DOHH2 (cell line): ENCODE measurements around the gene MTOR.

Experiments used
- EZH2phosphoT487 ChIP-seq: fragments of 200-600 bp; sonication (generic); IDR thresholded peaks from 2 replicates; pipeline ENCODE4 v1.6.1; 2017; ENCODE audit warnings: borderline replicate concordance, mild to moderate bottlenecking, antibody characterized with exemption, low read length, moderate library complexity, mixed read lengths
- TF ChIP-seq, protein P1 (sequence below): fragments of 200-600 bp; sonication (generic); IDR thresholded peaks from one replicate; pipeline ENCODE4 v1.5.1; 2014; ENCODE audit warnings: antibody characterized with exemption, mild to moderate bottlenecking, low read depth, low read length; ENCODE audit not compliant: poor library complexity, severe bottlenecking

DNA sequence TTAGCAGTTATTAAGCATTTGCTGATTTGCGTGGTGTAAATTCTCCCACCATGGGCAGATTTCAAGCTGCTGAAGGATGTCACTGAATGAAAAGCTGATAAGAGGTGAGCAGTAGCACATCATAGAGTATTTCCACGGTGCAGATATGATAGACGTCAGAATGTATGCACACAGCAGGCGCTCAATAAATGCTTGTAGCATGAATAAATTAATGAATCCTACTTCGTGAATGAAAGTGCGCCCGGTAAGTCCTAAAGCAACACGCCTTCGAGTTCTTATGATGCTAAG lies 10.1 kb upstream of the MTOR start:
- TF ChIP-seq, protein P1, sequence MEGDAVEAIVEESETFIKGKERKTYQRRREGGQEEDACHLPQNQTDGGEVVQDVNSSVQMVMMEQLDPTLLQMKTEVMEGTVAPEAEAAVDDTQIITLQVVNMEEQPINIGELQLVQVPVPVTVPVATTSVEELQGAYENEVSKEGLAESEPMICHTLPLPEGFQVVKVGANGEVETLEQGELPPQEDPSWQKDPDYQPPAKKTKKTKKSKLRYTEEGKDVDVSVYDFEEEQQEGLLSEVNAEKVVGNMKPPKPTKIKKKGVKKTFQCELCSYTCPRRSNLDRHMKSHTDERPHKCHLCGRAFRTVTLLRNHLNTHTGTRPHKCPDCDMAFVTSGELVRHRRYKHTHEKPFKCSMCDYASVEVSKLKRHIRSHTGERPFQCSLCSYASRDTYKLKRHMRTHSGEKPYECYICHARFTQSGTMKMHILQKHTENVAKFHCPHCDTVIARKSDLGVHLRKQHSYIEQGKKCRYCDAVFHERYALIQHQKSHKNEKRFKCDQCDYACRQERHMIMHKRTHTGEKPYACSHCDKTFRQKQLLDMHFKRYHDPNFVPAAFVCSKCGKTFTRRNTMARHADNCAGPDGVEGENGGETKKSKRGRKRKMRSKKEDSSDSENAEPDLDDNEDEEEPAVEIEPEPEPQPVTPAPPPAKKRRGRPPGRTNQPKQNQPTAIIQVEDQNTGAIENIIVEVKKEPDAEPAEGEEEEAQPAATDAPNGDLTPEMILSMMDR: no peak
- no peak for TF ChIP-seq EZH2phosphoT487
